H1 (cell line): ENCODE measurements around the gene DPEP3. TPM values are rescaled to one million over a fixed set of nuclear protein-coding genes. Genes with fewer than 3 reads are reported as not detected.

ENCODE experiments used
- CTCF ChIA-PET: fragments of 300-600 bp; sonication (Branson Sonifier 250); formaldehyde crosslinking; loops from one replicate; lab custom pipeline; 2021; ENCODE audit not compliant: partially characterized antibody; lab: Charles Lee
- POLR2A ChIA-PET: fragments of 300-600 bp; sonication (Branson Sonifier 250); formaldehyde crosslinking; loops from one replicate; lab custom pipeline; 2021; ENCODE audit warnings: inconsistent platforms; ENCODE audit not compliant: partially characterized antibody; lab: Charles Lee
- DNase-seq, 2 experiments: peaks; one replicate each; pipeline versions ENCODE4 v3.0.0 to v3.0.0-alpha.2; 2010 to 2022; ENCODE audit warnings: low spot score in 2 of 2, low read depth in 1 of 2, mixed read lengths in 1 of 2
- FAIRE-seq: peaks from 2 replicates; lab custom pipeline; 2011; peaks lifted over from hg19 to GRCh38; lab: Jason Lieb, UNC
- H2AFZ ChIP-seq: 2 replicates; pipeline ENCODE4 v1.8.1; 2012; ENCODE audit warnings: low read length, inconsistent platforms
- H2AK5ac ChIP-seq: 2 replicates; pipeline ENCODE4 v1.6.1; 2013; ENCODE audit warnings: low read depth, low read length
- H2BK120ac ChIP-seq: replicated peaks from 2 replicates; pipeline ENCODE3; 2013; ENCODE audit warnings: low read depth, low read length, inconsistent platforms
- H2BK12ac ChIP-seq: 2 replicates; pipeline ENCODE4 v1.6.1; 2013; ENCODE audit warnings: low read depth, low read length
- H2BK15ac ChIP-seq: 2 replicates; pipeline ENCODE4 v1.6.1; 2013; ENCODE audit warnings: low read length
- H2BK20ac ChIP-seq: 2 replicates; pipeline ENCODE4 v1.6.1; 2013; ENCODE audit warnings: low read length
- H2BK5ac ChIP-seq: 2 replicates; pipeline ENCODE4 v1.6.1; 2013; ENCODE audit warnings: low read depth, low read length
- H3K14ac ChIP-seq: 2 replicates; pipeline ENCODE4 v1.6.1; 2013; ENCODE audit warnings: inconsistent platforms; ENCODE audit not compliant: insufficient read length
- H3K18ac ChIP-seq: 2 replicates; pipeline ENCODE4 v1.6.1; 2013; ENCODE audit warnings: low read length; ENCODE audit errors: extremely low read depth
- H3K23ac ChIP-seq: 2 replicates; pipeline ENCODE4 v1.6.1; 2013; ENCODE audit warnings: inconsistent platforms; ENCODE audit not compliant: insufficient read length
- H3K23me2 ChIP-seq: 2 replicates; pipeline ENCODE4 v1.6.1; 2013; ENCODE audit warnings: low read depth, low read length
- H3K27ac ChIP-seq: 2 replicates; pipeline ENCODE4 v1.6.1; 2011; ENCODE audit warnings: low read depth, low read length, inconsistent platforms
- H3K27me3 ChIP-seq, 4 experiments: replicated peaks in 1 of 4; 1 replicate in 1 of 4; 2 replicates in 3 of 4; pipeline versions ENCODE4 v1.6.1 to v1.8.1; 2011 to 2013; ENCODE audit warnings: low read length in 3 of 4, mild to moderate bottlenecking in 3 of 4, inconsistent platforms in 2 of 4, mixed read lengths in 2 of 4, moderate library complexity in 1 of 4; ENCODE audit not compliant: control insufficient read depth in 3 of 4, insufficient read depth in 3 of 4; ENCODE audit errors: extremely low read depth in 1 of 4
- H3K36me3 ChIP-seq, 4 experiments: 2 replicates each; pipeline versions ENCODE4 v1.6.1 to v1.8.1; 2011 to 2013; ENCODE audit warnings: mild to moderate bottlenecking in 4 of 4, low read length in 3 of 4, moderate library complexity in 2 of 4, control low read depth in 1 of 4, inconsistent platforms in 1 of 4; ENCODE audit not compliant: insufficient read depth in 4 of 4, control insufficient read depth in 2 of 4
- H3K4ac ChIP-seq: replicated peaks from 2 replicates; pipeline ENCODE3; 2013; ENCODE audit warnings: low read length, low read depth, mixed read lengths, inconsistent platforms; ENCODE audit not compliant: insufficient read length
- H3K4me1 ChIP-seq, 4 experiments: replicated peaks in 1 of 4; 1 replicate in 1 of 4; 2 replicates in 3 of 4; pipeline versions ENCODE4 v1.6.1 to v1.8.1; 2011 to 2013; ENCODE audit warnings: low read length in 3 of 4, inconsistent platforms in 2 of 4, mixed read lengths in 1 of 4; ENCODE audit not compliant: insufficient read depth in 4 of 4, control insufficient read depth in 3 of 4
- H3K4me2 ChIP-seq, 2 experiments: 2 replicates each; pipeline versions ENCODE4 v1.6.1 to v1.8.1; 2011 to 2013; ENCODE audit warnings: low read depth in 2 of 2, low read length in 2 of 2, control low read depth in 1 of 2, inconsistent platforms in 1 of 2, mild to moderate bottlenecking in 1 of 2; ENCODE audit not compliant: insufficient read depth in 1 of 2
- H3K4me3 ChIP-seq, 4 experiments: fragments of 200-600, 300-600 bp in 1 of 4; sonication (generic), shearing (Covaris generic), sonication (Bioruptor Twin) in 1 of 4; 2 replicates each; pipeline versions ENCODE4 v1.5.1 to v1.8.1; 2011 to 2016; ENCODE audit warnings: low read length in 4 of 4, low read depth in 3 of 4, control low read depth in 2 of 4, inconsistent platforms in 2 of 4, mild to moderate bottlenecking in 2 of 4, mixed read lengths in 1 of 4, moderate library complexity in 1 of 4; ENCODE audit not compliant: insufficient read depth in 2 of 4; ENCODE audit errors: extremely low read depth in 1 of 4
- H3K56ac ChIP-seq: replicated peaks from 2 replicates; pipeline ENCODE3; 2013; ENCODE audit warnings: low read depth, mild to moderate bottlenecking, mixed read lengths, low read length, inconsistent platforms; ENCODE audit not compliant: insufficient read length
- H3K79me1 ChIP-seq: 2 replicates; pipeline ENCODE4 v1.6.1; 2013; ENCODE audit warnings: low read depth, low read length, control low read depth
- H3K79me2 ChIP-seq, 2 experiments: 2 replicates each; pipeline versions ENCODE4 v1.6.1 to v1.8.1; 2012 to 2013; ENCODE audit warnings: low read length in 2 of 2, mild to moderate bottlenecking in 2 of 2, inconsistent platforms in 1 of 2; ENCODE audit not compliant: insufficient read depth in 2 of 2, control insufficient read depth in 1 of 2
- H3K9ac ChIP-seq, 4 experiments: replicated peaks in 1 of 4; 1 replicate in 1 of 4; 2 replicates in 3 of 4; pipeline versions ENCODE4 v1.6.1 to v1.8.1; 2011 to 2013; ENCODE audit warnings: low read depth in 3 of 4, low read length in 3 of 4, control low read depth in 2 of 4, mild to moderate bottlenecking in 2 of 4, moderate library complexity in 2 of 4, inconsistent platforms in 1 of 4; ENCODE audit errors: extremely low read depth in 1 of 4
- H3K9me3 ChIP-seq, 2 experiments: 2 replicates each; pipeline versions ENCODE4 v1.6.1 to v1.8.1; 2012 to 2013; ENCODE audit warnings: mild to moderate bottlenecking in 2 of 2, moderate library complexity in 2 of 2, control low read depth in 1 of 2, inconsistent platforms in 1 of 2, low read depth in 1 of 2, low read length in 1 of 2, mixed read lengths in 1 of 2; ENCODE audit not compliant: insufficient read depth in 2 of 2
- H4K20me1 ChIP-seq, 2 experiments: replicated peaks in 1 of 2; 2 replicates each; pipeline versions ENCODE3 to v1.8.1; 2011 to 2013; ENCODE audit warnings: inconsistent platforms in 2 of 2, low read length in 2 of 2, mild to moderate bottlenecking in 1 of 2; ENCODE audit not compliant: insufficient read depth in 2 of 2, control insufficient read depth in 1 of 2
- H4K5ac ChIP-seq: 2 replicates; pipeline ENCODE4 v1.6.1; 2013; ENCODE audit warnings: low read length, low read depth, mixed read lengths, inconsistent platforms; ENCODE audit not compliant: insufficient read length
- H4K8ac ChIP-seq: 2 replicates; pipeline ENCODE4 v1.8.0; 2013; ENCODE audit warnings: mild to moderate bottlenecking, moderate library complexity, low read length, inconsistent platforms; ENCODE audit not compliant: insufficient read depth; ENCODE audit errors: extremely low read depth
- H4K91ac ChIP-seq: replicated peaks from 2 replicates; pipeline ENCODE3; 2013; ENCODE audit warnings: low read length, mixed read lengths, inconsistent platforms; ENCODE audit not compliant: insufficient read length
- CBX5 ChIP-seq: fragments of 300-800, 300-1000 bp; sonication (generic); IDR thresholded peaks from 2 replicates; pipeline ENCODE4 v1.7.1; 2016; ENCODE audit warnings: antibody characterized with exemption, low read length, low read depth
- CREB1 ChIP-seq: IDR thresholded peaks from 2 replicates; pipeline ENCODE4 v1.6.1; 2012; ENCODE audit warnings: inconsistent platforms
- EGR1 ChIP-seq: IDR thresholded peaks from 2 replicates; pipeline ENCODE4 v1.6.1; 2011; ENCODE audit warnings: low read depth, low read length, borderline replicate concordance
- EP300 ChIP-seq, 2 experiments: IDR thresholded peaks; 1 replicate in 1 of 2; 2 replicates in 1 of 2; pipeline ENCODE4 v1.6.1; 2011 to 2012; ENCODE audit warnings: low read depth in 2 of 2, low read length in 2 of 2, mild to moderate bottlenecking in 2 of 2, borderline replicate concordance in 1 of 2, inconsistent platforms in 1 of 2, moderate library complexity in 1 of 2
- HDAC6 ChIP-seq: IDR thresholded peaks from one replicate; pipeline ENCODE4 v1.7.1; 2012; ENCODE audit warnings: low read depth, mild to moderate bottlenecking, inconsistent platforms, low read length, moderate library complexity
- NANOG ChIP-seq: IDR thresholded peaks from 2 replicates; pipeline ENCODE4 v1.6.1; 2011; ENCODE audit warnings: low read length, low read depth, mild to moderate bottlenecking, inconsistent platforms; ENCODE audit not compliant: insufficient read depth, poor library complexity, severe bottlenecking
- NRF1 ChIP-seq: IDR thresholded peaks from 2 replicates; pipeline ENCODE4 v1.6.1; 2011; ENCODE audit warnings: mild to moderate bottlenecking, low read depth, low read length, improper control_type of control experiment
- PHF8 ChIP-seq: fragments of 200-600 bp; sonication (generic); conservative IDR thresholded peaks from 2 replicates; pipeline ENCODE4 v1.7.1; 2012; ENCODE audit warnings: low read depth, mild to moderate bottlenecking, inconsistent platforms, low read length, moderate library complexity
- POU5F1 ChIP-seq: IDR thresholded peaks from 2 replicates; pipeline ENCODE4 v1.6.1; 2011; ENCODE audit warnings: low read depth, mild to moderate bottlenecking, low read length, moderate library complexity
- RAD21 ChIP-seq, 2 experiments: IDR thresholded peaks in 1 of 2; conservative IDR thresholded peaks in 1 of 2; 2 replicates each; pipeline ENCODE4 v1.6.1; 2011; ENCODE audit warnings: low read depth in 2 of 2, low read length in 2 of 2, improper control_type of control experiment in 1 of 2, inconsistent platforms in 1 of 2, mild to moderate bottlenecking in 1 of 2, moderate library complexity in 1 of 2
- RBBP5 ChIP-seq: IDR thresholded peaks from 2 replicates; pipeline ENCODE4 v1.7.1; 2012; ENCODE audit warnings: low read depth, mild to moderate bottlenecking, inconsistent platforms, low read length, moderate library complexity, borderline replicate concordance
- SAP30 ChIP-seq: fragments of 300-600 bp; sonication (generic); IDR thresholded peaks from 2 replicates; pipeline ENCODE4 v1.7.1; 2012; ENCODE audit warnings: low read length, moderate library complexity, mild to moderate bottlenecking, inconsistent platforms; ENCODE audit not compliant: insufficient read depth, insufficient replicate concordance
- TCF12 ChIP-seq: IDR thresholded peaks from 2 replicates; pipeline ENCODE4 v1.6.1; 2011; ENCODE audit warnings: low read depth, mild to moderate bottlenecking, low read length
- WGBS, 2 experiments: shearing (Covaris generic) in 1 of 2; methylation state at CpG; one replicate each; pipeline versions ENCODE4 v1.1.6 to v1.1.7; 2013 to 2015; ENCODE audit warnings: low lambda C conversion rate in 2 of 2, mixed read lengths in 2 of 2, inconsistent platforms in 1 of 2, low coverage in 1 of 2, missing lambda C conversion rate in 1 of 2; ENCODE audit not compliant: insufficient replicate concordance in 2 of 2, insufficient coverage in 1 of 2, insufficient read length in 1 of 2; ENCODE audit errors: extremely low coverage in 1 of 2, missing lambda C conversion rate in 1 of 2; 5-methylcytosine and 5-hydroxymethylcytosine counted together
- polyA plus RNA-seq, 7 experiments: library from polyadenylated mRNA; depleted of rRNA in 3 of 7; stranded (reverse) in 5 of 7; unstranded in 2 of 7; fragments of >200 nt in 5 of 7; fragments of 200-250 nt in 2 of 7; gene quantifications; 1 replicate in 5 of 7; 2 replicates in 1 of 7; 4 replicates in 1 of 7; pipeline versions ENCODE4 v1.2.1 to v1.2.3, GENCODE V29; 2011 to 2013; ENCODE audit warnings: missing spikeins in 2 of 7, mixed read lengths in 2 of 7
- total RNA-seq: library from RNA; stranded (reverse); fragmentation: NEBNext Ultra II Directional; extraction: Animal tissue kit (Norgen Biotek cat#: 25700); gene quantifications from 2 replicates; pipeline ENCODE4 v1.2.1, GENCODE V29; 2021

Gene DPEP3
- total and polyA plus RNA-seq, 2 of the 8 experiments (the other 6 are each of a cell fraction or from before 2014, with no cell fraction given): 6.5 to 9.9 TPM

GRCh38 chr16:67946128-67946569 is 34.1 kb downstream of the DPEP3 start:
- Histone ChIP-seq H2AFZ (no peak overlapping the region), H4K20me1 (peaks cover 15 to 42% of the 10 kb centered on the region in 2 experiments), H3K23me2 (peaks cover 3% of the 10 kb centered on the region; the same call in 1 of the 2 replicates), H3K9me3 (no peaks in the 10 kb centered on the region), H3K27me3 (no peaks in the 10 kb centered on the region), H3K79me2 (no peaks in the 10 kb centered on the region), H2BK120ac (no peak overlapping the region), H3K18ac (no peak overlapping the region), H3K9ac (no peak overlapping the region), H2AK5ac (no peak overlapping the region), H4K8ac (no peak overlapping the region; the same call in 1 of the 2 replicates), H3K4me3 (no peak overlapping the region), H4K91ac (no peak overlapping the region), H3K79me1 (peaks cover 2% of the 10 kb centered on the region; the same call in 1 of the 2 replicates), H3K4me2 (no peak overlapping the region), H4K5ac (no peak overlapping the region), H2BK20ac (no peak overlapping the region), H3K4me1 (no peaks in the 10 kb centered on the region; a peak in 1 of 7 replicates), H3K56ac (no peak overlapping the region), H3K27ac (no peak overlapping the region), H3K36me3 (peaks cover 7 to 51% (median 22%) of the 10 kb centered on the region in 4 experiments; a peak in 6 of 8 replicates), H2BK15ac (no peak overlapping the region), H3K4ac (no peak overlapping the region), H3K23ac (no peak overlapping the region), H3K14ac (no peak overlapping the region), H2BK5ac (no peak overlapping the region), H2BK12ac (no peak overlapping the region)
- FAIRE-seq (no peak), DNase-seq (no peak)
- ChIA-PET CTCF (interaction anchor here (0.6 to 27.1 kb wide), 8 partner anchors 8 to 771 kb away, joined by 3 to 623 read pairs (median 4); partner anchors contain the start of genes EDC4, NRN1L, PSKH1 and SLC12A4), POLR2A (interaction anchor here (1.1 to 8.5 kb wide), 5 partner anchors 11 to 81 kb away, joined by 3 to 47 read pairs (median 3); partner anchors contain the start of genes DDX28, DUS2 and PSMB10)
- WGBS, 2 experiments: 91% methylated on average over 17 of the region's 20 CpGs; no CpG with 5 or more reads in 1 of the 2 experiments
- TF ChIP-seq NRF1 (no peak), RBBP5 (no peak), EP300 (IDR thresholded peaks at IDR 0.05; ENCODE audit: borderline replicate concordance in 1 of 2, low read depth in 2 of 2, low read length in 2 of 2) (no peak), NANOG (no peak), CBX5 (no peak), SAP30 (no peak), RAD21 (IDR thresholded peaks at IDR 0.05 in 1 of 2, conservative IDR thresholded peaks at IDR 0.05 in 1 of 2; ENCODE audit: low read depth in 2 of 2, low read length in 2 of 2) (no peak), POU5F1 (no peak), EGR1 (no peak), CREB1 (no peak), PHF8 (no peak), TCF12 (no peak), HDAC6 (no peak)
